Panc1 (cell line): ENCODE data around the gene SLC22A23.

Source experiments
- POLR2AphosphoS5 ChIP-seq: IDR thresholded peaks from 2 replicates; pipeline ENCODE4 v1.6.1; 2012; ENCODE audit warnings: mild to moderate bottlenecking, low read depth, low read length, moderate library complexity
- SIN3A ChIP-seq: IDR thresholded peaks from 2 replicates; pipeline ENCODE4 v1.6.1; 2012; ENCODE audit warnings: low read depth, mild to moderate bottlenecking, low read length, moderate library complexity, borderline replicate concordance; ENCODE audit not compliant: insufficient read depth
- TF ChIP-seq, protein P1 (sequence below), 2 experiments: IDR thresholded peaks; 2 replicates each; pipeline ENCODE4 v1.6.1; 2011 to 2012; ENCODE audit warnings: low read depth in 2 of 2, control low read depth in 1 of 2, low read length in 1 of 2, mild to moderate bottlenecking in 1 of 2, moderate library complexity in 1 of 2; ENCODE audit not compliant: insufficient read depth in 1 of 2
- TF ChIP-seq, protein P2 (sequence below): fragments of 450-650 bp; IDR thresholded peaks from 2 replicates; pipeline ENCODE4 v1.5.1; 2017; ENCODE audit warnings: mild to moderate bottlenecking

DNA sequence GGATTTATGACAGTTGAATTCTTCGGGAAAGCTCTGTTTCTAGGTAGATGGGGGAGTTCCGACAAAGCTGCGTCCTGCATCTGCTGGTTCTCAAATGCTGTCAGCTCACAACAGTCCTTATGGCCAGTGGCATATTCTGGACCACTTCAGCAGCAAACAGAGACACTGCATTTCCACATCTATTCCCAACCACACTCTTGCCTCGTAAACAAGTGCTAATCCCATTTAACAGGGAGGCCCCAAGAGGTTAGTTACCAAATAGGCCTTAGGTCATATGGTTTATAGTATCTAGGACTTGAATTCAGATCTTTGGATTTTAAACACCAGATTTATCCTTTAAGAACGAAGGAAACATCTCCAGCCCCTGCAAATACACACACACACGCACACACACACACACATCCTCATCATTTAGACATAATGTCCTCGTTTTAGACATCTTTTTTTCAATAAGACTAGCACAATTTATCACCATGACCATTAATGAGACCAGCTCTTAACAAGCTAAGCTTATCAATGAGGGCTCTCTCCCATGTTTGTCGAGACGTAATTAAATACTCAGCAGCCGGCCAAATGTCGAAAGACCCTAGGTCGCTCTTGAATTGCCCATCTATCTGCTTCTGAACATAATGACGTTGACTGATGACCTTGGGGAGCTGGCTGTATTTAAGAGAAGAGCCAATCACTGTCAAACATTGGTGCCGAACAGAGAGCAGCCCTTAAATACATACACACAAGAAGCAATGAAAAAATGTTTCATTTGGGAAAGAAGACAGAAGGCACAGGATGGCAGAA lies 113.6 kb downstream of the SLC22A23 start:
- TF ChIP-seq POLR2AphosphoS5 (no peak), SIN3A (no peak)
- TF ChIP-seq, protein P1, sequence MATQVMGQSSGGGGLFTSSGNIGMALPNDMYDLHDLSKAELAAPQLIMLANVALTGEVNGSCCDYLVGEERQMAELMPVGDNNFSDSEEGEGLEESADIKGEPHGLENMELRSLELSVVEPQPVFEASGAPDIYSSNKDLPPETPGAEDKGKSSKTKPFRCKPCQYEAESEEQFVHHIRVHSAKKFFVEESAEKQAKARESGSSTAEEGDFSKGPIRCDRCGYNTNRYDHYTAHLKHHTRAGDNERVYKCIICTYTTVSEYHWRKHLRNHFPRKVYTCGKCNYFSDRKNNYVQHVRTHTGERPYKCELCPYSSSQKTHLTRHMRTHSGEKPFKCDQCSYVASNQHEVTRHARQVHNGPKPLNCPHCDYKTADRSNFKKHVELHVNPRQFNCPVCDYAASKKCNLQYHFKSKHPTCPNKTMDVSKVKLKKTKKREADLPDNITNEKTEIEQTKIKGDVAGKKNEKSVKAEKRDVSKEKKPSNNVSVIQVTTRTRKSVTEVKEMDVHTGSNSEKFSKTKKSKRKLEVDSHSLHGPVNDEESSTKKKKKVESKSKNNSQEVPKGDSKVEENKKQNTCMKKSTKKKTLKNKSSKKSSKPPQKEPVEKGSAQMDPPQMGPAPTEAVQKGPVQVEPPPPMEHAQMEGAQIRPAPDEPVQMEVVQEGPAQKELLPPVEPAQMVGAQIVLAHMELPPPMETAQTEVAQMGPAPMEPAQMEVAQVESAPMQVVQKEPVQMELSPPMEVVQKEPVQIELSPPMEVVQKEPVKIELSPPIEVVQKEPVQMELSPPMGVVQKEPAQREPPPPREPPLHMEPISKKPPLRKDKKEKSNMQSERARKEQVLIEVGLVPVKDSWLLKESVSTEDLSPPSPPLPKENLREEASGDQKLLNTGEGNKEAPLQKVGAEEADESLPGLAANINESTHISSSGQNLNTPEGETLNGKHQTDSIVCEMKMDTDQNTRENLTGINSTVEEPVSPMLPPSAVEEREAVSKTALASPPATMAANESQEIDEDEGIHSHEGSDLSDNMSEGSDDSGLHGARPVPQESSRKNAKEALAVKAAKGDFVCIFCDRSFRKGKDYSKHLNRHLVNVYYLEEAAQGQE (IDR thresholded peaks at IDR 0.05; ENCODE audit: insufficient read depth in 1 of 2, low read depth in 2 of 2, low read length in 1 of 2) = no peak
- TF ChIP-seq, protein P2, sequence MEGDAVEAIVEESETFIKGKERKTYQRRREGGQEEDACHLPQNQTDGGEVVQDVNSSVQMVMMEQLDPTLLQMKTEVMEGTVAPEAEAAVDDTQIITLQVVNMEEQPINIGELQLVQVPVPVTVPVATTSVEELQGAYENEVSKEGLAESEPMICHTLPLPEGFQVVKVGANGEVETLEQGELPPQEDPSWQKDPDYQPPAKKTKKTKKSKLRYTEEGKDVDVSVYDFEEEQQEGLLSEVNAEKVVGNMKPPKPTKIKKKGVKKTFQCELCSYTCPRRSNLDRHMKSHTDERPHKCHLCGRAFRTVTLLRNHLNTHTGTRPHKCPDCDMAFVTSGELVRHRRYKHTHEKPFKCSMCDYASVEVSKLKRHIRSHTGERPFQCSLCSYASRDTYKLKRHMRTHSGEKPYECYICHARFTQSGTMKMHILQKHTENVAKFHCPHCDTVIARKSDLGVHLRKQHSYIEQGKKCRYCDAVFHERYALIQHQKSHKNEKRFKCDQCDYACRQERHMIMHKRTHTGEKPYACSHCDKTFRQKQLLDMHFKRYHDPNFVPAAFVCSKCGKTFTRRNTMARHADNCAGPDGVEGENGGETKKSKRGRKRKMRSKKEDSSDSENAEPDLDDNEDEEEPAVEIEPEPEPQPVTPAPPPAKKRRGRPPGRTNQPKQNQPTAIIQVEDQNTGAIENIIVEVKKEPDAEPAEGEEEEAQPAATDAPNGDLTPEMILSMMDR = no peak
